HG02571 (cell line): ENCODE results near the gene CDC6.

Source experiments
- ATAC-seq: cut with Tn5 transposase; IDR thresholded peaks from one replicate; pipeline ENCODE4 v1.9.1; 2021; ENCODE audit warnings: mild to moderate bottlenecking, moderate library complexity; ENCODE audit not compliant: unreplicated experiment

CDC6 gene

GRCh38 chr17:40338941-40339649 is 51.4 kb downstream of the CDC6 start:
- ATAC-seq, result no peak

DNA sequence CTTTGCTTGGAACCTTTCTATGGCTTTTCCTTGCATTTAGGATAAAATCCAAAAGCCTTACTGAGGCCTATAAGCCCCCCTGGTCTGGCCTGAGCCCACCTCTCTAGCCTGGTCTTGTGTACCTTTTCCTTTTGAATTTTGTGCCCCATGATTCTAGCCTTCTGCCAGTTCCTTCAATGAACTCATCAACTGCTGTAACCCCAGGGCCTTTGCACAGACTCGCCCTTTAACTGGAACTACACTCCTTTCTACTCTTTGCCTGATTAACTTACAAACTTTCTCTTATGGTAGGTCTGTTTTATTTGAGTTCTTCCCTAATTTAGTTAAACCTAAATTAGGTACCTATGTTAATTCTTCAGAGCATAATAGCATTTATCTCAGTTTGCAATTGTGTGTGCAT is 52.6 kb downstream of the CDC6 start:
- no peak for ATAC-seq

- ATAC-seq, result no peak
Observed at GRCh38 chr17:40340880-40341807, 53.5 kb downstream of the CDC6 start.

GRCh38 chr17:40341808-40342503 is 54.3 kb downstream of the CDC6 start:
- ATAC-seq, result no peak

DNA sequence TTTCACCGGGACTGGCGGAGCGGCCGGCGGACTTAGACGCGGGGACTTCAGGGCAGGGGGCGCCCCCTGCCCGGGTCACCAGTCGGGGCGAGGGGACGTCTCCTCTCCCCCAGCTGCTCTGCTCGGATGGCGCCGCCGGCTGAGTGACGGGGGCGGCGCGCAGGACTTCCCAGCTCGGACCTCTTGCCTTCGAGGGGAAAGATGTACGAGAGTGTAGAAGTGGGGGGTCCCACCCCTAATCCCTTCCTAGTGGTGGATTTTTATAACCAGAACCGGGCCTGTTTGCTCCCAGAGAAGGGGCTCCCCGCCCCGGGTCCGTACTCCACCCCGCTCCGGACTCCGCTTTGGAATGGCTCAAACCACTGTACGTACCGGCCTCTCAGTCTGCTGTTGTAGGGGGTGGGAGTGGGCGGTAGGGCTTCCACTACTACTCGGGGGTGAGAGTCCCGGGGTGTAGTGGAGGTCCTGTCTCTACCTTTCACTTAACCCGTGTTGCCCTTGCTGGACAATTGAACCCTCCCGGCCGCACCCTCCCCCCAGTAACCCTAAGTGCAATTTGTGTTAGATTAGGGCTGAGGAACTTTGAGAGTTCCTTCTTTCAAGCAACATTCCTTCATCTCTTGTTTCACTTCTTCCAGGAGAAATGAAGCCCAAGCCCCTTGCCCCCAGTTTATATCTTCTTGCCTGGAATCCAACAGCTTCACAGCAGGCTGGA is 55.0 kb downstream of the CDC6 start:
- ATAC-seq, result no peak

- no peak for ATAC-seq
Observed at GRCh38 chr17:40343219-40344119, 55.8 kb downstream of the CDC6 start.

GRCh38 chr17:40344421-40345160 is 56.9 kb downstream of the CDC6 start:
- no peak for ATAC-seq

DNA sequence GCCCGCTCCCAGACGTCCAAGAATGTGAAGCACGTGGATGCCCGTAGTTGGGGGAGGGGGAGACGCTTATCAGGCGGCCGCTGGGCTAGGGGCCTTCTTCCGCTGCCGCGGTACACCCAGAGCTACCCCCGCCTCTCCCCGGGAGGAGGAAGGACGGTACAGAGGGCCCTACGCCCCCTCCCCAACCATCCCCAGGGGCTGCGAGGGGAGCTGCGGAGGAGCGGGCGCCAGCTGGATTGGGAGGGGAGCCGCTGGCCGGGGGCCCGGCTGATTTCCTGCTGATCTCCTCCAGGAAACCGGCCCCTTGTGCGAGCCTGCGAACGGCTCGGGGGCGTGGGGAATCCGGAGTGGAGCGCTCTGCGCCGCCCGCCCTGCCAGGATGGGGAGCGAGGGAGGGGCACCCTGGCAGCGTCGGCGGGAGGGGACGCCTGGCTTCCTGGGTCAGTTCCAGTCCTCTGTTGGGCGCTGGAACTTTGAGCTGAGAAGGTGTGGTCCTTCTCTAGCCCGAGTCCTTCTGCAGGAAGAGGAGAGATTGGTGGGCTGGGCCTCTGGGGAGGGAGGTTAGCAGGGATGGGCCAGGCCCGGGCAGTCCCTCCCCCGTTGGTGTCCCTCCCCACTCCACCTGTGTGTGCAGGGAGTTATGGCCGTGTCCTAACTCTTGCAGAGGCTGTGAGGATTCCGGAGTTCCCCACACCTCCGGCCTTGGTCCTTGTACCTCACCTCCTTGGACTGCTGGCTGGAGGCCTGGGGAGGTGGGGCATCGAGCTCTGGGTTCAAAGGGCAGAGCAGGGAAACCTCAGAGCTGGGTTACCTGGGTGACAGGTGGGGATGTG is 57.7 kb downstream of the CDC6 start:
- ATAC-seq, result no peak

DNA sequence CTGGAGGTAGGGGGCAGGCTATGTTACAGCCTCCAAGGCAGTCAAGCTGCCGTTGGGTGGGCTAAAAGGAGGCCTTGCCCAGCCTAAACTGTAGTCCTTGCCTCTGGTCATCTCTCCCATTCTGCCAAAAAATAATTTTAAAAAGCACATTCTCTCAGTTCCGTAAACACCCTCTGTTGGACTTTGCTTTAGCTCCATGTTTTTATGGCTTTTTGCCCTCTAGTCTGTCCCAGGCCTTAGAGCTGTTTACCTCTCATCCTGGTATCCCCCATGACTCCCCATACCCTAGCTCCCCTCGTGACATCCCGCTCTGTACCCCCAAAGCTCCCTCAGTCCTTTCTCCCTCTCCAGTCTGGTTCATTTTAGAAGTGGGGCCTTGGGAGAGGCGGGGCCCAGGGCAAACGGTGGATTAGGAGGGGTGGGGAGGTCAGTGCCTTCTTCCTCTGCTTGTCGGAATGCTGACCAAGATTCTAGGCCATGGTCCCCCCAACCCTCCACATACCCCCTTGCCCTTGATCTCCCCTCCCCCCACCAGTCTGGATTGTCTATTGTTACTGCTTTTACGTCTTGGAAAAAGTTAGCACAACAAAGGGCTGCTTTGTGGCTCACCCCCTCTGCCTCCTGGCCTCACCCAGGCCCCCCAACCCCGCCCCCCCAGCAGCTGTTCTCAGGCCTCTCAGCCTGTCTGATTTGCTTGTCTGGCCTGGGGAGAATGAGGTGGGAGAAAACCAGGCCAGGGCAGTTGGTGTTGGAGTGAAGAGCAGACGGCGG is 58.5 kb downstream of the CDC6 start:
- no peak for ATAC-seq

DNA sequence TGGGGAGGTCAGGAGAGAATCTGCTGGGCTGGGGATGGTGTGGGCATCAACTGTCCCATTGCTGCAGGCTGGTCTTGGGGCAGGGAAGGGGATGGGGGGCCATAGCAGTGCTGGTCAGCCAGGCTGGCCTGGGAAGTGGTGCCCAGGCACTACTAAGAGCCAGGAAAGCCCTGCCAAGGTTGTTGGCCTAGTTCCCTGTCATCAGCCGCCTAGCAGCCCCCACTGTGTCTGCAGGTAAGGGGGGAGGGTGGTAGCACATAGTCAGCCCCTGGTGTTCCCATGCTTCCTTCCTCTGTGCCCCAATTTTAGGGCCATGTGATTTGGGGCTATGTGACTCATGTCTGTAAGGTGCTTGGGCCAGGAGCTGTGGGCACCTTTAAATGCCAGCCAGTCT is 59.1 kb downstream of the CDC6 start:
- no peak for ATAC-seq

DNA sequence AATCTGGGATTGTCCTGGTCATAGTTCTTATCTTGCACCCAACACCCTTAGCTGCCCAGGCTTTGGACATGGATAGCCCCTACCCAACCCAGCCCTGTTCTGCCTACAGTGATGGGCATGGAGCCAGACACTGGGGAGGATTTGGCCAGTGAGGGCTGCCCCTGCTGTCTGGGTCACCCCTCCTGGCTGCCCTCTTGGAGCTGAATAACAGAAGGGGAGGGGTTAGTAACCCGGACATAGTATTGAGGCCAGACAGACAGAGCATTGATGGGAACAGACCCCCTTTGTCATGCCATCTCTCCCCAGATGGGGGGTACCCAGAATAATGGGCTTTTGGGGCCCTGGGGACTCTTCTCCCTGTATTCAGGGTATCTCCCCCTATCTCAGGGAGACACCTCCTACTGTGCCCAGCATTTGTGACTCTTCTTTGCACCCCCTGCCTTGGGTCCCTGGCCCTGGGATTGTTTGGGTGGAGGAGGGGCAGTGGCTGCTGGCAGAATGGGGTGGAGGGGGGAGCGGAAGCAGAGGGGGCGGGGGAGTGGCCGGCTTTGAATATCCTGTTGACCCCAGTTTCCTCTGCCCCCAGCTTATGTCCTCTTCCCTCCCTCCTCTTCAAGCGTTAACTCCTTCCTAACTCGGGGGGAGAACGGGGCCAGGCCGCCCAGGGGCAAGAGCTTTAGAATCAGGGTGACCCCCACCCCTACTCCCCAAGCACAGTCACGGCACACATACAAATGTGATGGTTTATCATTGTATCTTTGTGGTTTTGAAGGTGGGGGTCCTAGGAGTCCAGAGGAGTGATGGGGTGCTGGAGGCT is 59.8 kb downstream of the CDC6 start:
- ATAC-seq, result no peak

DNA sequence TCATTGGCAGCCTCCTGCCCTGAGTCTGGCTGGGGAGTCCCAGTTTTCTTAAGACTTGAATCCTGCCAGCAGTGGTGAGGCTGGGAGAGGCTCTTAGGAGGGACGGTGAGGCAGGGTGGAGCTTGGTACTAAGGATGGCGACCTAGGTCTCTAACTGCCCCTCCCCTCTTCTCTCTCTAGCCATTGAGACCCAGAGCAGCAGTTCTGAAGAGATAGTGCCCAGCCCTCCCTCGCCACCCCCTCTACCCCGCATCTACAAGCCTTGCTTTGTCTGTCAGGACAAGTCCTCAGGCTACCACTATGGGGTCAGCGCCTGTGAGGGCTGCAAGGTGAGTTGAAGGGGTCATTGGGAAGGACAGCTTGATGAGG is 60.4 kb downstream of the CDC6 start:
- no peak for ATAC-seq

DNA sequence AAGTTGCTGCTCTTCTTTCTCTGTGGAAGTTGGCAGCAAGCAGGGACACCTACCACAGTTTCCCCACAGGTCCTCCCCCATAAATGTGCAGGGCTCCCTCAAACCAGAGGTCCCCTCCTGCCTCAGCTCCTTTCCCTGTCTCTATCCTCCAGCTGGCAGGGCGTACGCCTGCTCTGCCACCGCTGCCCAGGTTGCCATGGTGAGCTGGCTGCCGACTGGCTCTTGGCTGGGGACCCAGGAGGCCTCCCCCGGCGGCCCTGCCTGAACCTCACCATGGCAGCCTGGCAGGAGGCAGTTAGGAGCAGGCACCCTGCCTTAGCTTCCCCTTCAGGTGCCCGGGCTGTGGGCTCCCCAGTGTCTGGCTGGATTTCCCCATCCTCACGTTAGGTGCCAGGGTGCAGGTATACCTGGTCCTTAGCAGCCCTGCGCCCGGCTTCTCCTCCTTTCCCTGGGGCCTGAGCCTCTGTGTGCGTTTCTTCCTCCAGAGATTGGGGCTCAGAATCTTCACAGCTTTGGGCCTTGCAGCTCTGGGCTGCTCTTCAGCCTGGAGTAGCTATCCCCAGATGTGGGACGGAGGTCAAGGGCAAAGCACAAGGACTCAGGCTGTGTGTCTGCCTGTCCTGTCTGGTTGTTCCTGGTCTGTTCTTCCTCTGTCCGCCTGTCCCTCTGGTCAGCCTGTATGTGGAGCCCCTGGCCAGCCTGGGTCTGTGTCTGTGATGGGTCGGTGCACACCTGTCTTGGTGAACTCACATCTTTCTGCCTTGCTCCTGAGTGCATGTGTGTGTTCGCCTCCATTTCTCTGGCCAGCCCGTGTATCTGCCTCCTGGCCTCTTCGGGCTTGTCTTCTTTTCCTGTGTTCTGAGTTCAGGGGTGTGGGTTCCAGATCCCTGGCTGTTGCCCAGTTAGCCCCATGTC is 61.1 kb downstream of the CDC6 start:
- ATAC-seq, result no peak

DNA sequence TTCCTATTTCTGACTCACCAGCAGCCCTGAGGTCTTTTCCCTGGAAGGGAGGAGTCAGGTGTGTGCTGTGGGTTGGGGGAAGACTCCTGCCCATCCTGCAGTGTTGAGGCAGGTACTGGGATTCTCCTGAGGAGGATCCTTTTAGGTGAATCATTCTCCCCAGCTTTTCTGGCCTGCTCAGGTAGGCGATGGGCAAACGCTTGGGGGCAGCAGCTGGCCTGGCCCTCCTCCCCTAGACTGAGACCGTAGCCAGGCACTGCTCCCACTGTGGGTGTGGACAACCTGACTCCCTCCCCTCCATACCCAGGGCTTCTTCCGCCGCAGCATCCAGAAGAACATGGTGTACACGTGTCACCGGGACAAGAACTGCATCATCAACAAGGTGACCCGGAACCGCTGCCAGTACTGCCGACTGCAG is 61.8 kb downstream of the CDC6 start:
- no peak for ATAC-seq

- ATAC-seq, result no peak
Observed at GRCh38 chr17:40349895-40350688, 62.4 kb downstream of the CDC6 start.
